Stomach (tissue), 4 donors: ENCODE results near the gene GNG2.

ENCODE experiments used
- EP300 ChIP-seq: sonication (generic); formaldehyde crosslinking; IDR thresholded peaks from one replicate; pipeline ENCODE4 v1.6.1; 2017; ENCODE audit warnings: antibody characterized with exemption
- POLR2A ChIP-seq, 4 donors: fragments of 450-650 bp; IDR thresholded peaks; one replicate each; pipeline ENCODE4 v1.6.1; 2016; ENCODE audit warnings: antibody characterized with exemption in 4 of 4, control low read depth in 2 of 4, mild to moderate bottlenecking in 1 of 4, moderate library complexity in 1 of 4
- POLR2AphosphoS5 ChIP-seq, 3 donors: sonication (generic); formaldehyde crosslinking; IDR thresholded peaks; one replicate each; pipeline ENCODE4 v1.6.1; 2016; ENCODE audit warnings: antibody characterized with exemption in 3 of 3
- TF ChIP-seq, protein P1 (sequence below), 7 experiments: fragments of 450-650 bp in 4 of 7; fragments of 200-600 bp in 3 of 7; sonication (generic) in 3 of 7; IDR thresholded peaks; one replicate each; pipeline ENCODE4 v1.5.1; 2016 to 2019; ENCODE audit warnings: antibody characterized with exemption in 7 of 7, control low read depth in 2 of 7, mild to moderate bottlenecking in 1 of 7

DNA sequence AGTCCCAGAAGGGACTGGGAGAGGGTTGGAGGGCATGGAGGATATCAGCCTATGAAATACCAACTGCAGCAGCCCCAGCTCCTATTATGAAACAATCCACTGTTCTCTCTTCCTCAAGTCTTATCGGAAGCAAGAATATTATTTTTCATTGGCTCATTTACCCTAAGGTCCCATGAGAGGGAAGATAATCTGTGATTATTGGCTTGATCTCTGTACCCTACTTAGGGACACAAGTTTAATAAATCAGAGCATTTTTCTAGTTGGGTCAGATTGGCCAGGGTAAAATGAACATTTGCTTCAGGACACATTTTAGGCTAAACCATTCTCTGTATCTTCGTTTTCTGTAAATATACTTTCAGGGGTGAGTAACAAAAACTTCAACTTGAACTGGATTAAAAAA lies 43.1 kb upstream of the GNG2 start:
- TF ChIP-seq POLR2AphosphoS5 (IDR thresholded peaks at IDR 0.05) (no peak), POLR2A (IDR thresholded peaks at IDR 0.05) (no peak), EP300 (no peak)
- TF ChIP-seq, protein P1, sequence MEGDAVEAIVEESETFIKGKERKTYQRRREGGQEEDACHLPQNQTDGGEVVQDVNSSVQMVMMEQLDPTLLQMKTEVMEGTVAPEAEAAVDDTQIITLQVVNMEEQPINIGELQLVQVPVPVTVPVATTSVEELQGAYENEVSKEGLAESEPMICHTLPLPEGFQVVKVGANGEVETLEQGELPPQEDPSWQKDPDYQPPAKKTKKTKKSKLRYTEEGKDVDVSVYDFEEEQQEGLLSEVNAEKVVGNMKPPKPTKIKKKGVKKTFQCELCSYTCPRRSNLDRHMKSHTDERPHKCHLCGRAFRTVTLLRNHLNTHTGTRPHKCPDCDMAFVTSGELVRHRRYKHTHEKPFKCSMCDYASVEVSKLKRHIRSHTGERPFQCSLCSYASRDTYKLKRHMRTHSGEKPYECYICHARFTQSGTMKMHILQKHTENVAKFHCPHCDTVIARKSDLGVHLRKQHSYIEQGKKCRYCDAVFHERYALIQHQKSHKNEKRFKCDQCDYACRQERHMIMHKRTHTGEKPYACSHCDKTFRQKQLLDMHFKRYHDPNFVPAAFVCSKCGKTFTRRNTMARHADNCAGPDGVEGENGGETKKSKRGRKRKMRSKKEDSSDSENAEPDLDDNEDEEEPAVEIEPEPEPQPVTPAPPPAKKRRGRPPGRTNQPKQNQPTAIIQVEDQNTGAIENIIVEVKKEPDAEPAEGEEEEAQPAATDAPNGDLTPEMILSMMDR (IDR thresholded peaks at IDR 0.05): no peak
